Measurements from ENCODE around the gene TMCO1. TPM values are rescaled to one million over a fixed set of nuclear protein-coding genes. Genes with fewer than 3 reads are reported as not detected.
A peak's percentile ranks its signal among the peaks of the same experiment; 100 is the strongest.
"Not testable (repeated sequence)": the region's sequence is repeated elsewhere in the genome, so short reads cannot be mapped to it uniquely, and the experiment has no call there.

The TMCO1 gene
- total RNA-seq, 1 experiment from 2014 or later: 81.2 TPM

- Histone ChIP-seq H3K4me3 (ENCODE audit: insufficient read depth, low read depth, low read length) (no peak overlapping the region), H3K27me3 (ENCODE audit: control insufficient read depth, insufficient read depth, low read length) (no peaks in the 10 kb centered on the region), H3K36me3 (replicated peaks; ENCODE audit: control insufficient read depth, insufficient read depth, low read length) (peaks cover 3% of the 10 kb centered on the region)
- peak; percentile 42 for DNase-seq
These were observed 82.3 kb downstream of the TMCO1 start for GRCh38 chr1:165686121-165686970.

GRCh38 chr1:165683848-165684485, 84.7 kb downstream of the TMCO1 start:
- DNase-seq: no peak
- Histone ChIP-seq H3K36me3 (replicated peaks; ENCODE audit: control insufficient read depth, insufficient read depth, low read length) (peaks cover 6% of the 10 kb centered on the region), H3K27me3 (ENCODE audit: control insufficient read depth, insufficient read depth, low read length) (no peaks in the 10 kb centered on the region), H3K4me3 (ENCODE audit: insufficient read depth, low read depth, low read length) (no peak overlapping the region)

GRCh38 chr1:165680773-165681172, 87.9 kb downstream of the TMCO1 start:
- not testable (repeated sequence) for H3K4me3 ChIP-seq (ENCODE audit: insufficient read depth, low read depth, low read length); DNase-seq; H3K27me3 ChIP-seq (ENCODE audit: control insufficient read depth, insufficient read depth, low read length); H3K36me3 ChIP-seq (replicated peaks; ENCODE audit: control insufficient read depth, insufficient read depth, low read length)

- Histone ChIP-seq H3K36me3 (replicated peaks; ENCODE audit: control insufficient read depth, insufficient read depth, low read length) (peaks cover 6% of the 10 kb centered on the region), H3K27me3 (ENCODE audit: control insufficient read depth, insufficient read depth, low read length) (no peaks in the 10 kb centered on the region), H3K4me3 (ENCODE audit: insufficient read depth, low read depth, low read length) (no peak overlapping the region)
- DNase-seq: no peak
These were observed 88.4 kb downstream of the TMCO1 start for GRCh38 chr1:165680303-165680702.

GRCh38 chr1:165679282-165680036, 89.2 kb downstream of the TMCO1 start:
- DNase-seq: no peak
- no peak overlapping the region for H3K4me3 ChIP-seq (ENCODE audit: insufficient read depth, low read depth, low read length)
- no peaks in the 10 kb centered on the region for H3K27me3 ChIP-seq (ENCODE audit: control insufficient read depth, insufficient read depth, low read length)
- H3K36me3 ChIP-seq (replicated peaks; ENCODE audit: control insufficient read depth, insufficient read depth, low read length): peaks cover 6% of the 10 kb centered on the region

- no peak overlapping the region for H3K4me3 ChIP-seq (ENCODE audit: insufficient read depth, low read depth, low read length)
- H3K27me3 ChIP-seq (ENCODE audit: control insufficient read depth, insufficient read depth, low read length): no peaks in the 10 kb centered on the region
- DNase-seq: no peak
- H3K36me3 ChIP-seq (replicated peaks; ENCODE audit: control insufficient read depth, insufficient read depth, low read length): peaks cover 6% of the 10 kb centered on the region
These were observed 90.2 kb downstream of the TMCO1 start for GRCh38 chr1:165678509-165678908.

Other genes with a start within 250 kb of the TMCO1 start
- gene LRRC52, start 224.9 kb downstream of the TMCO1 start, total RNA-seq (2014; rRNA removed; shearing (Covaris generic)): not detected in 2 replicates
- gene MGST3, start 137.6 kb downstream of the TMCO1 start, total RNA-seq (2014; rRNA removed; shearing (Covaris generic)): 235 and 280 TPM in 2 replicates
- 81.9 and 104 TPM in 2 replicates for gene ALDH9A1, start 70.3 kb downstream of the TMCO1 start, total RNA-seq (2014; rRNA removed; shearing (Covaris generic))
- 158 and 160 TPM in 2 replicates for gene UCK2, start 58.7 kb upstream of the TMCO1 start, total RNA-seq (2014; rRNA removed; shearing (Covaris generic))